GM21447 (cell line): ENCODE results near the gene HS3ST3B1.
A peak's percentile ranks its signal among the peaks of the same experiment; 100 is the strongest.

ENCODE experiments used
- ATAC-seq: cut with Tn5 transposase; IDR thresholded peaks from one replicate; pipeline ENCODE4 v1.9.1; 2021; ENCODE audit not compliant: unreplicated experiment

HS3ST3B1 gene

DNA sequence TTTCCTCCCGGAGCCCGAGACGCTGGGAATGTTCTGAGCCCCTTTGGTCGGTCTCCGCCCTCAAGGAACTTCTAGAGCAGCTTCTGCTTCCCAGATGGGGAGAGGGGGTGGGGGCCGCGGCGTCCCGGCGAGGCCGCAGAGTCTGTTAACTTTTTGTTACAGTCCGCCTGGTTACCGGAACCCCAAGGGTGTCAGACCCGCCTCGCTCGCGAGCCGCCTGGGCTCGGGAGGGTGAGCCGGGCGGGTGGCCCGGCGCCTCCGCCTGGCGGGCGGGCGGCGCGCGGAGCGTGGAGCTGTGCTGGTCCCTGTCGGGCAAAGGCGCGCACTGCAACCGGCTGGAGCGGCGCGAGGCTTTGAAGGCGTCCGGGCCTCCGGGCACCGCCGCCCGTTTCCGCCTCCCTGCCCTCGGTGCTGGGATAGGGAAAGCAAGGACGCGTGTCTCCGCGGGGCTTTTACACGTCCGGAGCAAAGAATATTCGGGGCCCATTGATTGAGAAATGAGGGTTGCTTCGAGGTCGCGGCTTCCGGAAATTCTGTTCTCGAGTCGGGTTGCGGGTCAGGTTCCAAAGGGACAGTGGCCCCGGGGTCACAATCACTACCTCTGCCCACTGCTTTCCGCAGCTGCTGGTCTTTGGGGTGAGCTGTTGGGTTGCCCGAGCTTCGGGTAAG is 1.7 kb downstream of the HS3ST3B1 start:
- ATAC-seq, result peak; percentile 38

DNA sequence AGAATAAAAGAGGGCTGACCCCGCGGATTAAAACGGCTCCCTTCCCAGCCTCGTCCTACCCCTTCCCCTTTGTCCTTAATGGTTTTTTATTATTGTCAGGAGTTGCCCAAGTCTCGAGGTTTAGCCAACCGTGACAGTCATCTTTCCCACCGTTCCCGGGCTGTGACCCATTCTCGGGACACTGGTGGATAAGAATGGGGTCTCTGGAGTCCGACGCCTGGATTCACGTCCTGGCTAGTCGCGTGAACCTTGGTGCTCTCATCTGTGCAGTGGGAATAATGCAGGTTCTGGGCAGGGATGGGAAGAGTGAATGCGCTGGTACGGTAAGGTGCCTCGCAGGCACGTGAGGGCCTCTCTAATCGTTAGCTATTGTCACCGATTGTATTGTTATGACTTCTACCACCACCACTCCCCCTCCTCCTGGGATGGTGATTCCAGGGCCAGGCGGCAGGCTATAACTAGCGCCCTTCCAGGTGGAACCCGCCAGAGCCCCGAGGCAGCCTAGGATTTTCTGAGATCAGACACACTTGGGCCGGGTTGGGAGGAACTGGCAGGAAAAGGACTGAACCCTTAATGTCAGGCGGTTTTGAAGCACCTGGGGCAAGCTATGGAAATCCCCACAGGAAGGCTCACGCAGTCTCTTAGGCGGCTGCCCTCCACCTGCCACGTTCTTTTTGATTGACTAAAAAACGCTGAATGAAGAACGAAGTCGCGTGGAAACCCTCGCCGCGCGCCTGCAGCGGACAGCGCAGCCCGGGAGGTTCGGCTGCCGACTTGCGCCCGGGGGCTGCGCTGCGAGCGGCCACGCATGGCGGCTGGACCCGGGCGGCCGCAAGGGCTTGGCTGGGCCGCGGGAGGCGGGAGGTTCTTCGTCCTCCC is 2.7 kb downstream of the HS3ST3B1 start:
- ATAC-seq, result no peak

DNA sequence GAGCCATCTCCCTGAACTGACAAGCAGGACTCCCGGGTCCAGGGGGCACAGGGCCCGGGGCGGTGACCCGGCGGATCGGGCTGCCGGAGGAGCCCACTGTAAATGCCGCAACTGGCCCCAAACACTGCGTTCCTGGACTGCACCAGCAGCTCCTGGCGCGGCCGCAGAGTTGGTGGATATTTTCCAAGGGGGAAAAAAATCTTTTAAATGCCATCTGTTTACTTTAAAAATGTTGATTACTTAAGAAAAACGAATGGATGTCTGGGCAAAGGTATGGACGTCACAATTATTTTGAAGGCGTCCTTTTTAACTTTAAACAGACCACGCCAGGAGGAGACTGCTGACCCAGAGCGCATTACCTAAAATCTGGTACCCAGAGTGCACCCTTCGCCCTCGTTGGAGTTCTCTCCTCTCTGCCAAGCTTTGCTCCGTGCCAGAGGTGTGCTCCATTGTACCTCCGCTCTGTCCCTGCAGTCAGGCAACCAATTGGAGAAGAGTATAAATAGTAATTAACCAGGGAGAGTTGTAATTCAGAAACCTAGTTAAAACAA is 3.4 kb downstream of the HS3ST3B1 start:
- no peak for ATAC-seq

DNA sequence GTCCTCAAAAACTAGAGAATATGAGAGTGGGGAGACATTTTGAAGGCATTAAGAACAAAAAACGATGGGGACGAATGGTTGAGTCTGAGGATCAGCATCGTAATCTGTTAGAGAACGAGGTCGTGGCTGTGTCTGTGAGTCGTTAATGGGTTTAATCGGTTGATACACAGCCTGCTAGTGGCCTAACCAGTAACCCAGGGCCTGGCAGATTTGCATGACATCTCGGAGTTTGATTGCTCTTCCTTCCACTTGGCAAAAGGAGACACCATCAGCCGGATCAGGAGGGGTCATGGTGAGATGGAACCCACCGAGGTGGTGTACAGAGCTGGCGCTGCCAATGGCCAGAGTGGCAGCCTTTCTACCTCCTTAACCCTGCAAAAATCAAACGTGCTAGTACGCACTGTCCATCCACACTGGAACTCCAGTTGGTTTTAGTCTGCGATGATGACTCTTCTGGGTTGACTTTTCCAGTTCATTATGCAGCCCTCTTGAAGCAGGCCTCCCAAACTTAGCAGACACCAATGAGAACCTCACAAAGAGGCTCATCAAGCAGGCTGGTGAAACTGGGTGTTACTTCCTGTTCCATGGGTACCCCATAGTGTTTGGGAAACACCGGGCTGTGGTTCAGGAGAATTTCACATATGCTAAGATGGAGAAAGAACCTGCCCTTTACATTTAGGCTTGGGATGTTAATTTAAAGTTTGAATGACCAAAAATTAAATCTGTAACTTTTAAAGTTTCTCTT is 4.1 kb downstream of the HS3ST3B1 start:
- no peak for ATAC-seq

DNA sequence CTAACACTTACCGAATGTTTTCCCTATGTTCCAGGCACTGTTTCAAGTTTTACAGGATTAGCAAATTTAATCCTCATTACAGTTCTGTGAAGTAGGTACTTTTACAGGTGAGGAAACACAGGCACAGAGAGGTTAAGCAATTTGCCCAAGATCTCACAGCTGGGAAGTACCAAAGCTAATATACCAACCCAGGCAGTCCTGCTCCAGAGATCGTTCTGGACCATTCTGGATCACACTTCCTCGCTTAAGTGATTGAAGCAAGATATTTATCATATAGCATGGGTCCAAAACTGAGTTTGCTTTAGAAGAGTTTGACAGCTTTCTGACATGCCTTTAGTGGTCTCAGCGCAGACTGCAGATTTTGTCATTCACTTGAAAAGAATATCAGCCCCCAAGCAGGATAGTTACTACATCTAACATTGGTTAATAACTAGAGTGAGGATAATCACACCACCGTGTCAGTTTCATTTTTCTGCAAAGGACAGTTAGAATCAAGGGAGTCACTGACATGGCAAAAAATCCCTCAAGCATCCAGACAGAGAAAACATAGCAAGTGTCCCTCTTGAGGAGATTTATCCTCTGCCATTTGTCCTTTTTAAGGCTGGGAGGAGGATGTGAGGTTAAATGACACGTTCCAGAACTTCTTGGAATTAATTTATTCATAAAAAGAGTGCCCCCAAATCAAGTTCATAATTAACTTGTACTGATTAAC is 5.1 kb downstream of the HS3ST3B1 start:
- no peak for ATAC-seq

DNA sequence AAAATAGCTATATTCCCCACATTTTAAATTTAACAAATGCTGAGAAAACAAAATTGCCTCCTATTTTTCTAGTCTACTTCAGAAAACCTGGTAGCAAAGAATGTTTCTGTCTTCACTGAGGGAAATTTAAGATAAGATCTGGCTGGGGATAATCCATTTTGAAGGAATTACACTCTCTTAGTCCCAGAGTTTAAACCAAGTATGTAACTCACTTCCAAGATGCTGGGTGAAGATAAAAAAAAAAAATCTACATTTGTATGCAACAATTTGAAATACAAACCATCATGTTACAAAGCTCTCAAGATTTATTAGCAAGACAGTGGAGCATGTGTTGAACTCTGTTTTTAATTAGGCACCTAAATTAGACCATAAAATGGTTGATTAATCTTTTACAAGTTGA is 5.7 kb downstream of the HS3ST3B1 start:
- ATAC-seq, result no peak

DNA sequence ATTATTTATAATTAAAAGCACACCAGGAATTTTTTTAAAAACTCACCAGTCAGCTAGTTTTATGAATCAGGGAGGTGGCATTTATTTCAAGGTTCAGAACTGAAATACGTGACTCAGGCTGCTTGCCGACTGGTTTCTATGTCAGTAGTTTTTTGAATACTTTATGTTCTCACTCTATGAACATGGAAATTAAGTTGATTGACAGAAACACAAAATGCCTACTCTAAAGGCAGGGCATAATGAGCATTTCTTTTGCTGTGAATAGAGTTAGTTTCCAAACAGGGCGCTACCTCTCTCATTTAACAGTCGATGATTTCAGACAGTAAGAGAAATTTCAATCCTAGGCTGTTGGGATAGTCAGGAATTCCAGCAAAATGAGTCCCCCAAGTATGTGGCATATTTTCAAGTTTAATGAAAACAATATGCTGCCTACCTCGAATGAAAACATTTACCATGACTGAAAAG is 6.7 kb downstream of the HS3ST3B1 start:
- ATAC-seq, result no peak

DNA sequence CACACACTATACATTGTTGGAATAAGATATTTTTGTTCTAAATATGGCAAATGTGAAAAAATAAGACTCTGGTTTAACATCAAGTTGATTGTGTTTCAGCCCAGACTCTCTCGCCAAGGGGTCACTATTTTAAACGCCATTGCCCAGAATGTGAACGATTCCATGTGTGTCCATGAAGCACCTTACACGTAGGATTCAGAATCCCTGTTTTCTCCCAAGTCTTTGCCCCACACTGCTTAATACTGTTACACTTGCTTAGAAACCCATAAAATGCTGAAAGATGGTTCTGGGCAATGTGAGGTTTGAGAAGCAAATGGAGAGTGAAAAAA is 7.7 kb downstream of the HS3ST3B1 start:
- ATAC-seq, result no peak

DNA sequence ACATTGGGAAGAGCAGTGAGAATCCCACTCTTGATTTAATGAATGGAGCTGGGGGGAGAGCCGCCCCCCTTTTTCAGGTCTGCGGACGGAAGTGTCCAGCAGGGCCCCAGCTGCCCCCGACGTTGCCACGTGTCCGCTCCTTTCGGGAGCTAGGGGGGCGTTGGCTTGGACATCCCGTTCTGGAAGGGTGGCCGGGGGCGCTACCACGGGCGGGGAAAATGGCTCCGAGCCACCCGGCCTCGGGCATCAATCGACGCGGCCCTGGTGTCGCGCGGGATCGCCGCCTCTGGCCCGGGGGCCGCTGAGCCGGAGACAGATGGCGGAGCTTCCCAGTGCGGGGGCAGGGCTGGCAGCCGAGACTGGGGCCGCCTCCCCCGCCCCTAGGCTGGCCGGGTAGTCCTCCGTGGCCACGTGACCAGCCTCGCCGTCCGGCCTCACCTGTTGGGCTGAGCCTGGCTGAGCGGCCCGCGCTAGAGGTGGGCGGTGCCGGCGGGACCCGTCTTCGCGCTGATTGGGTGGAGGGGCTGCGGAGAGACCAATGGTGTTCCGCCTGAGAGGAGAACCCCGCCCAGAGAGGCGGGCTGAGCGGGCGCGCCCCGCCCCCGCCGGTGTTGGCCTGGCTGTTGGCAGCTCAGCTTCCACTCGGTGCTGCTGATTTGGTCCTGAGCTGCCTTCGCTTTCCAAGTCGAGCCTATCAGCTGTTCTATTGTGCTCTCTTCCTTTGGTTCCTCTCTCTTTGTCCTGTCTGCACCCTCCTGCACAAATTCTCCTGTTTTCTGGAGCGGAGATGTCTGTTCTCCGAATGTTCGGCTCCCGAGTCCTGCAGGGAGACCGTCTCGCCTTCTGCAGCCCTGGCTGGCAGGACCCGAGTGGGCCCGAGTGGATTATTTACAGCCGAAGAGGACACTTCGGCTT is 8.3 kb downstream of the HS3ST3B1 start:
- no peak for ATAC-seq

DNA sequence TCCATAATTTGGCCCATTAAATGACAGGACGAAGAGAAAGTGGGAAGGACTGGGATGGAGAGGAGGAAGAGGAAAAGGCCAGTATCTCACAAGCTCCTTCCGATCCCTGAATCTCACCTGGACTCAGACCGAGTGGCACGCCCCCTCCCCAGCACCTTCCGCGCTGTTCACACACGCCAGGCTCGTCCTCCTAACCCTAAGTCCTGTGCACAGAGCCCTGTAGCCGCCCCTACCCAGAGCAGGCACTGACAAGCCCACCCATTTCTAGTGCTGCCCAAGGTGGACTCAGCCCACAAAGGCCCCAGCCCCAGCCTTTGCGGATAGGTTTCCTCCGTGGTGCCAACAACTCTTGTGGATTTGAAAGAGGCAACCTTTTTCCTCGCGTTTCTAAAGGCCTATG is 9.2 kb downstream of the HS3ST3B1 start:
- ATAC-seq, result no peak

DNA sequence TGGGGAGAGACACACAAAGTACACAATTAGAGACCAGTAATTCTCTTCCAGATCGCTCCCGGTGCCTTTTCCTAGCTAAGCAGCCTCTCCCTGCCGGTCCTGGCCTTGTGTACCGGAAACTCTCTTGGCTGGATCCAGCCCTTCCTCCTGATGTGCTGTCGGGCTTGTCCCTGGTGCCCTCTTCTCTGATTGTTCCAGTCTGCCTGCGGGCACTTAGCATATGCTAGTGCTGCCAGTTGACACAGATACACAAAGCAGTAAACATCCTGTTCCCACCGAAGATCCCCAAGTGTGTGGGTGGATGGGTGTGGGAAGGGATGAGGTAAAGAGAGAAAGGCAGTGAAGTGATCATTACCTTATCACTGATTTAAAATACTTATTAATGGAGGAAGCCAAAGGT is 9.7 kb downstream of the HS3ST3B1 start:
- ATAC-seq, result no peak

DNA sequence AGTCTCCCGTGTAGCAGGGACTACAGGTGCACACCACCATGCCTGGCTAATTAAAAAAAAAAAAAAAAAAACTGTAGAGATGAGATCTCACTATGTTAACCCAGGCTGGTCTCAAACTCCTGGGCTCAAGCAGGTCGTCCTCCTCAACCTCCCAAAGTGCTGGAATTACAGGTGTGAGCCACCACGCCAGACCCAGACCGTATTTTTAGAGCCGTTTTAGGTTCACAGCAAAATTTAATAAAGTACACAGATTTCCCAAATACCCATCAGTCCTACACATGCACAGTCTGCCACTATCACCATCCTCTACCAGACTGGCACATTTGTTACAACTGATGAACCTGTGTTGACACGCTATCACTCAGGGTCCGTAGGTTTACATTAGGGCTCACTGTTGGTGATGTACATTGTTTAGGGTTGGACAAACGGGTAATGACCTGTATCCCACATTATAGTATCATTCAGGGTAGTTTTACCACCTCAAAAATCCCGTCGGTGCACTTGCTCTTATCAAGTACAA is 10.4 kb downstream of the HS3ST3B1 start:
- no peak for ATAC-seq

DNA sequence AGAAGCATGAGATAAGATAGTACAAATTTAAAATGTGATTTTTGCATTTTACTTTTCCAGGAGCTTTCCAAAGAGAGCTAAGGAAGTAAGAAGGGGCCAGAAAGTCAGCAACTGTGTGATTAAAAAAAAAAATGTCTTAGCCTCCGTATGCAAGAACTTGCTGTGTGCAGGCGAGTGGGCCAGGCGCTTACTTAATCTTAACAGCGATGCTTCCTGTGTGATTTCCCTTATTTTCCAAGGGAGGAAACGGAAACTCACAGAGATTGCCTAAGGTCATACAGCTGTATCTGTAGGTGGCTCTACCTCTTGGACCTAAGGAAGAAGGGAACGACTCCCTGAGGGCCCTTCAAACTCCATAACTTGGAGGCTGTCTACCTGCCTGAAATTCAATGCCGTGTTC is 11.1 kb downstream of the HS3ST3B1 start:
- no peak for ATAC-seq

DNA sequence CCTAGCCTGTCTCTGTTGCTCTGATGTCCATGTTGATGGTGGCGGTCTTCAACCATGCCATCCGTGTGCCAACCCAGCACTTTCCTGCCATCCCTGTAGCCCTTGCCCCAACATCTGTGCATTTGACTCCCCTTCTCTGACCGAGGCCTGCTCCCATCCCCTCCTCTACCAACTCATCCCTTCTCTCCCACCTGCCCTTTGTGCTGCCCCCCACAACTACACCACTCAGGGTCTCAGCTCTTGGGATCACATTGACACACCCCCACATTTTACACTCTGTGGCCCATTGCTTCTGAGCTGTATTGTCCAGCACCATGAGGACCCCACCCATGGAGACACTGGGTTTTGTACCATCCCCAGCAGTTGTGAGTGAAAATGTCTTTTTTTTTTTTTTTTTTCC is 11.6 kb downstream of the HS3ST3B1 start:
- no peak for ATAC-seq

DNA sequence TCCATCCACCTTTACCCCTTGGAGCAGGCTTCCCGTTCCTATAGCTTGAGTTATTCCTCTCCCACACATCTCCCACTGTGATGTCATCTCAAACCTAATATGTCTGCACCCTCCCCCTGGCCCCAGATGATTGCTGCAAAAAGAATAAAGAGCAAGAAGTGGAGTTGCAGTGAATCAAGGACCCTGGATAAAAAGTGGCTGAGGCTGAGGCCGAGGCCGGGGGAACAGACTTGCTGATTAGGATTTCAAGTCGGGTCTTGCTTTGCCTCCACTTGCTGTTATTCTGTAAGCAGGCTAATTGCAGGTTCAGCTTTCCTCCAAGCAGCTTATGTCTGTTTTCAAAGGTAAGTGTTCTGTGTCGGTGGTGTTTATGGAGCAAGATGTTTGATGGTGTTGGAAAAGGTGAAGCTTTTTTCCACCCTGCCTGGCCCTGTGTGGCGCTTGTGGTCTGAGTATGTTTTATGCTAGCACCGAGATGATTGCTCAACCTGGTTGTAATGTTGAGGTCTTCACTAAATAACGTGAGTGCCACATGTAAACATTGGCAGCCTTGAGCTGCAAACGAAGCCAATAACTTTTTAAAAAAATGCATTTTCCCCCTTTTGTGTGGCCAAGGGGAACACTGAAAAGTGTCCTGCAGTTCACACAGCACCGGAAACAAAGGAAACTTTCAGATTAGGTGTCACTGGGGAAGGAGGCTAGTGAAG is 15.4 kb downstream of the HS3ST3B1 start:
- ATAC-seq, result no peak

DNA sequence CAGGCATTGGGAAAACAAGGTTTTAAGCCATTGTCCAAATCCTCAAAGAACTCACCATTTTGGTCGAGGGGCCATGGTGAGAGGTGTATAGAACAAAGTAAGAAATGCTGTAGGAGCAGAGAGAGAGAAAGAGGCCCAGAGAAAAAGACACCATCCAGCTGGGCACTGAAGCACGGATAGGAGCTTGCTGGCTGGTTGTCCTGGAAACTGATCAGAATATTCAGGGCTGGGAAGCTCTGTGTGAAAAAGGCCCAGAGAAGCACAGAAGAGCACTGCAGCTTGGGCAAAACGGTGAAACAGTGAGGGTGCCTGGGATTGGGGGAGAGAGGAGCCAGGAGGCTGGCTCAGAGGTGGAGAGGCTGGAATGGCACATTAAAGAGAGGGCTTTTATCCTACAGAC is 16.5 kb downstream of the HS3ST3B1 start:
- no peak for ATAC-seq

DNA sequence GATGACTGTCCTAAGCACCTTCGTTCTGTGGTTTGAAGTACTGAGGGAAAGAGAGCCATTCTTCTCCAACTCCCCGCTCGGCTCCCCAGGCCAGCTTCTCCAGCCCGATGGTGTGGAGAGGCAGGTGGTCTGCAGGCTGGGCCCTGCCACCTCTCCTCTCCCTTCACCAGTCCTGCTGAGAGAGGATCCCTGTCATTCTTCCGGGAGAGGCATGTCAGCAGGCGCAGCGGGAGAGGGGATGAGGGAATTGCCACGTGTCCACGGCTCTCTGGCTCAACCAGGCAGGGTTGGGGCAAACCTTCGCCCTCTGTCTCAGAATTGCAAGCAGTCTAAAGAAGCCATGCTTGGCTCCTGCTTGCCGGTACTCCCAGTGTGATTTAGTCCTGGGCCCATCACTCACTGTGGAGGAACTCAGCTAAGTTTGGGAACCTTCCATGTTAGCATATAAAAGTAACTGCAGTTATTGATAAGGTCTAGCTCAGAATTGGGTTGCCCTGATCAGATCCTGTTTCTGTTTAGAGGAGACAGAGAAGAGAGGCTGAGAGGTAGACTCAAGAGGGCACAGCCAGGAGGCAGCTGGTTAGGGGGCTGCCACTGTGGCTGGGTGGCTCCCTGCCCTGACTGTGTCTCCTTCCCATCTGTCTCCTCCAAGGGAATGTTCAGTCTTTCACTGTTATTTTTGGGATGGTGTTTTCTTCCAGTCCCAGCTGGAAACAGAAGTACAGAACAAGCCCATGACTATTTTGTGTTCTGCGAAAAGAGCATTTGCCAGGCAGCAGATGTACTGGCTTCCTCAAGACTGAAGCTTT is 17.4 kb downstream of the HS3ST3B1 start:
- no peak for ATAC-seq

DNA sequence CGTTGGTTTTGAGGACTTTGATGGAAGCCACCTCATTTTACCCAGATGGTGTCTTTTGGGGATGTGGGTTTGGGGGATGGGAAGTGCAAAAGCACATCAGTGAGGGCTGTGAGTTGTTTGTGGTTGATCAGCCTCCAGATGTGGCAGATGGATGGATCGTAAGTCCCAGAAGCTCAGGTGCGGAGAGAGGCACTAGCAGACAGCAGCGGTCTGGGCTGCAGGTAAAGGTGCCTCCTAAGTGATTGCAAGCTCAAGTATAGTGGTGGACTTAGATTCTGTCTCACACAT is 18.0 kb downstream of the HS3ST3B1 start:
- no peak for ATAC-seq
